ENCODE measurements around the gene IL26.

DNA sequence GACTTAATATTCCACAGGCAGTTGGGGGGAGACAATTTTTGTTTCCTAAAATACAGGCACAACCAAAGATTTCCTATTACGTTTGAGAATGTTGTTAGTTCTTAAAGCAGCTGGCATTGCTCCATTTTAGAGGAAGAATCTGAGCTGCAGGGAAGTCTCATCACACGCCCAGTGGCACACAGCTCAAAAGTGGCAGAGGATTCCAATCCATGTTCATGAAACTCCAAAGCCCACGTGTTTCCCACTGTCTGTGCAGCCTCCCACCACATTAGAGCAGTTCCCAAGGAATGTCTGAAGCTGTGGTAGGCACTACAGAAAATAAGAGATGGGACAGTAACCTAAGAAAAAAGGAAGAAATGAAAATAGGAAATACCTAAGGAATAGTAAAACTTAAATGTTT lies 6.1 kb upstream of the IL26 start:
- TF ChIP-seq EZH2 (IDR thresholded peaks at IDR 0.05) (no peak), POLR2AphosphoS5 (IDR thresholded peaks at IDR 0.05; ENCODE audit: borderline replicate concordance, low read depth, low read length) (no peak), FOXP2 (optimal IDR thresholded peaks at IDR 0.05; ENCODE audit: control extremely low read depth, extremely low read length, insufficient read depth) (no peak)
